Large intestine (tissue), 3 donors: ENCODE measurements around the gene SLIT1. TPM values are rescaled to one million over a fixed set of nuclear protein-coding genes. Genes with fewer than 3 reads are reported as not detected.
A peak's percentile ranks its signal among the peaks of the same experiment; 100 is the strongest.
"Not testable (repeated sequence)": the region's sequence is repeated elsewhere in the genome, so short reads cannot be mapped to it uniquely, and the experiment has no call there.

Experiments
- DNase-seq, 2 donors: peaks; one replicate each; pipeline versions ENCODE4 v3.0.0 to v3.0.0-alpha.2; 2013
- H3K27ac ChIP-seq: one replicate; pipeline ENCODE4 v1.5.1; 2013; ENCODE audit warnings: low read length
- H3K27me3 ChIP-seq: 2 replicates; pipeline ENCODE4 v1.6.1; 2013; ENCODE audit warnings: low read length; ENCODE audit not compliant: control insufficient read depth, insufficient read depth
- H3K36me3 ChIP-seq: 2 replicates; pipeline ENCODE4 v1.6.1; 2013; ENCODE audit warnings: low read length; ENCODE audit not compliant: control insufficient read depth, insufficient read depth
- H3K4me1 ChIP-seq: one replicate; pipeline ENCODE4 v1.6.1; 2013; ENCODE audit warnings: low read length; ENCODE audit not compliant: control insufficient read depth, insufficient read depth
- H3K4me3 ChIP-seq: one replicate; pipeline ENCODE4 v1.5.1; 2013; ENCODE audit warnings: low read length
- H3K9me3 ChIP-seq: one replicate; pipeline ENCODE4 v1.6.1; 2013; ENCODE audit warnings: mild to moderate bottlenecking, low read depth, low read length, moderate library complexity; ENCODE audit not compliant: control insufficient read depth
- WGBS: methylation state at CpG from one replicate; pipeline ENCODE4 v1.1.5; 2013; ENCODE audit warnings: low lambda C conversion rate; ENCODE audit not compliant: insufficient coverage; 5-methylcytosine and 5-hydroxymethylcytosine counted together
- polyA plus RNA-seq: library from polyadenylated mRNA; unstranded; fragments of 120-200 nt; gene quantifications from one replicate; pipeline ENCODE4 v1.2.1, GENCODE V29; 2013

Gene SLIT1
- polyA plus RNA-seq, 1 donor, result 1.6 TPM

DNA sequence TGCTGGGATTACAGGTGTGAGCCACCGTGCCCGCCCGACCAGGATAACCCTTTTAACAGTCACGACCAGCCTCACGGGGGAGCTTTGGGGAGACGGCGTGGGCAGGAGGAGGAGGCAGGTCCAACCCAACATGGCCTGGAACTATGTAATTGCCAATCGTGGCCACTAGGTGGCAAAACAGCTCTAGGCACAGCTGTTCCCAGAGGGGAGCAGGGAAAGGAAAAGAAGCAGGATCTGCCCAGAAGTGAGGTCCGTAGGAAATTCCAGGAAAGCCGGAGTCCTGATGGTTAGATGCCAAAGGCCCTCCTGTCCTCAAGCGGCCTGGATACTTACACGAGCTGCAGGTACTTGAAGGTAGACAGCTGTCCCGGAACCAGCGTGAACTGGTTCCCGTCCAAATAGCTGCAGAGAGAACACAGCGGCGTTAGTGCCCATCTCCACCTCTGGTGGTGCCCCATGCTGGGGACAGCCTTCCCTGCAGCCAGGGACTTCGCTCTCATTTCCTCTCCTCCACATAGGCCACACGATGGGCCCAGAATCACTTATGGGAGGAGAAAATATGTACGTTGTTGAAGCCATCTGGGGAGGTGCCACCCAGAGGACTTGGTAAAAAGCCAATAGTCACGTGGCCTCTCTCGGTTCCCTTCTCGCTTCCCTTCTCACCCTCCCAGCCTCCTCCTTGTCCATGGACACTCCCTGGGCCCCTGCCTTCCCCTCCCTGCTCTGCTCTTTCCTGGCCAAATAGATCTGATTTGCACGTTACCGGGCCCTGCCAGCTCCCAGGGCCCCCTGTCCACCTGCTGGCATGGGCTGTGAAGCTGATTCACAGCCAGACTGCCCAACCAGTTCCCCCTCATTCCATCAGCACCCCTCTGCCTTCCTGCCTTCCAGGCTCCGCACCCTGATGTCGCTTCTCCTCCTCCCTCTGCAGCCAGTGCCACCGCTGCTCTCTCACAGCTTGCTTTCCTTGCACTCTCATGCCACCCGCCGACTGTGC lies 148.1 kb downstream of the SLIT1 start:
- Histone ChIP-seq H3K27ac (no peak overlapping the region), H3K27me3 (no peaks in the 10 kb centered on the region)

DNA sequence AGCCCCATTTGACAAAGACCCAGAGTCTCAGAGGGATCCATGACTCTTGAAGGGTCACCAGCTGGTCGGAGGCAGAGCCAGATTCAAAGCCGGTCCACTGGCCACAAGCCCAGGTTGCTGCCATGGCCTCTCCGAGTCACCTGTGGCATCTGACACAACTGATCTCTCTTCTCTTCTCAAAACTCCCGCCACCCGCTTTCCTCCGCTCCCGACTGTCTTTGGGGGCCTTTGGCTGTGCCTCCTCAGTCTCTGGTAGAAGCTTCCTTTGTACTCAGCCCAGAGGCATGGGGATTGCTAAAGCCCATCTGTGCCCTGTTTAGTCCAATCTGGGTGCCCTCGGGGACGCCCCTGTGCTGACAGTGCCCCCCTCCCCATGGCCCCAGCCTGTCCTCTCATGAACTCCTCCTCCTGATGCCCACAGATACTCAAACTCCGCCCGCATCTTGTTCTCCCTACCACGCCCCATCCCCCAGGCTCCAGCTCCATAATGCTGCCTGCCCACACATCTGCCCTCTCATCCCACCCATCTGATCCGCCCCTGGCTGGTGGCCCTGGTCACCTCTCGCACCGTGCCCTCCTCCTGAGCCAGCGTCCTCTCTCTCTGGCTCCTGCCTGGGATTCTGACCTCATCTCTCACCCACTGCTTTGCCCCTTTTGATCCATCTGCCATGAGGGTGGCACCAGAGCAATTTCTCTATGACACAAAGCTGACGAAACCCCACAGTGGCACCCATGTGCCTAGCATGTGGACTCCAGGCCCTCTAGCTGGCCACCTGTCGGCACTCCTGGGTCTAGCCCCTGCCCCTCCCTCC lies 150.6 kb downstream of the SLIT1 start:
- no peak for DNase-seq
- peaks cover 4% of the 10 kb centered on the region for H3K4me1 ChIP-seq
- no peaks in the 10 kb centered on the region for H3K36me3 ChIP-seq
- no peak overlapping the region for H3K27ac ChIP-seq
- no peaks in the 10 kb centered on the region for H3K9me3 ChIP-seq
- no CpG with 5 or more reads among the region's 18 CpGs for WGBS
- H3K27me3 ChIP-seq, result no peaks in the 10 kb centered on the region
- no peak overlapping the region for H3K4me3 ChIP-seq

More for the DNA sequence above, 148.1 kb downstream of the SLIT1 start:
- Histone ChIP-seq H3K4me1 (peaks cover 4% of the 10 kb centered on the region), H3K36me3 (no peaks in the 10 kb centered on the region), H3K9me3 (no peaks in the 10 kb centered on the region), H3K4me3 (no peak overlapping the region)
- 77% methylated on average over 4 of the region's 30 CpGs for WGBS
- DNase-seq, result peak; percentile 62 to 64

DNA sequence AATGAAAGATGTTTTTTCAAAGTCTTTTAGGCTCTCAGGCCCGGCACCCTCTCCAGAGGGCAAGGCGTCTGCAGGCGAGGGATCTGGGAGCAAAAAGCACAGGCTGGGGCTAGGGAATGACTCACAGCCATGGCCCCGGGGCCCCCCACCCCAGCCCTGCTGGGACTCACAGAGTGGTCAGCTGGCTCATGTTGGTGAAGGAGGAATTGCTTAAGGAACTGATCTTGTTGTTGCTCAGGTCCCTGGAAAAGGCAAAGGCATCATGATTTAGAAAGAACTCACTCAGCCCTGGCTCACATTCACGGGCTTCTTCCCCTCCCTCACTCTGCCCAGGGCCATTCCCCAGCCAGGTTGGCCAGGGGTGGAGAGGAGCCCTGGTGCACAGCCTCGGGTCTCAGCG lies 151.5 kb downstream of the SLIT1 start:
- Histone ChIP-seq H3K27me3 (no peaks in the 10 kb centered on the region), H3K36me3 (no peaks in the 10 kb centered on the region), H3K27ac (no peak overlapping the region), H3K9me3 (no peaks in the 10 kb centered on the region), H3K4me3 (no peak overlapping the region), H3K4me1 (peaks cover 4% of the 10 kb centered on the region)
- no peak for DNase-seq
- WGBS, result no CpG with 5 or more reads among the region's 7 CpGs

DNA sequence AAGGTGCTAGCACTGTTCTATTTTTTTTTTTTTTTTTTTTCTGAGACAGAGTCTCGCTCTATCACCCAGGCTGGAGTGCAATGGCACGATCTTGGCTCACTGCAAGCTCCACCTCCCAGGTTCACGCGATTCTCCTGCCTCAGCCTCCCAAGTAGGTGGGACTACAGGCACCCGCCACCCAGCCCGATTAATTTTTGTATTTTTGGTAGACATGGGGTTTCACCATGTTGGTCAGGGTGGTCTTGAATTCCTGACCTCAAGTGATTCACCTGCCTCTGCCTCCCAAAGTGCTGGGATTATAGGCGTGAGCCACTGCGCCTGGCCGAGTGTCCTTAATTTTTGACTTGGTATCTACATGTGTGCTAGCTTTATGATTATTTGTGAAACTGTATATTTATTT lies 151.9 kb downstream of the SLIT1 start:
- not testable (repeated sequence) for H3K9me3 ChIP-seq, H3K4me1 ChIP-seq, DNase-seq, H3K4me3 ChIP-seq, H3K36me3 ChIP-seq, H3K27ac ChIP-seq, H3K27me3 ChIP-seq
- 100% methylated on average over 1 of the region's 9 CpGs for WGBS

DNA sequence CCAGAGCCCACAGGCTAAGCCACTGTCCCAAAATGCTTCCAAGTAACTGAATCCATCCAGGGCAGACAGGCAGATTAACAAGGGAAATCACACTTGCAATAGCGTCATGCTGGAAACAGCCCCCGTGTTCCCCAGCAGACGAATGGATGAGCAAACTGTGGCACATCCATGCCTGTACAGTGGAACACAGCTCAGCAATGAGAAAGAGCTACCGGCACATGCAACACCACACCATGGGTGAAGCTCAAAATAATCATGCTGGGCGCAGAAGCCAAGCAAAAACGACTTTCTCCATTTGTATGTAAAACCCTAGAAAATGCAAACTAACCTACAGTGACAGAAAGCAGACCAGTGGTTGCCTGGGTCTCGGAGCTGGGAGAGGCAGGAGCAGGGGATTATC lies 153.1 kb downstream of the SLIT1 start:
- no peaks in the 10 kb centered on the region for H3K4me1 ChIP-seq
- H3K27me3 ChIP-seq, result no peaks in the 10 kb centered on the region
- no peaks in the 10 kb centered on the region for H3K36me3 ChIP-seq
- no peak overlapping the region for H3K27ac ChIP-seq
- no peak for DNase-seq
- WGBS, result 40% methylated on average over 1 of the region's 7 CpGs
- no peak overlapping the region for H3K4me3 ChIP-seq
- no peaks in the 10 kb centered on the region for H3K9me3 ChIP-seq

DNA sequence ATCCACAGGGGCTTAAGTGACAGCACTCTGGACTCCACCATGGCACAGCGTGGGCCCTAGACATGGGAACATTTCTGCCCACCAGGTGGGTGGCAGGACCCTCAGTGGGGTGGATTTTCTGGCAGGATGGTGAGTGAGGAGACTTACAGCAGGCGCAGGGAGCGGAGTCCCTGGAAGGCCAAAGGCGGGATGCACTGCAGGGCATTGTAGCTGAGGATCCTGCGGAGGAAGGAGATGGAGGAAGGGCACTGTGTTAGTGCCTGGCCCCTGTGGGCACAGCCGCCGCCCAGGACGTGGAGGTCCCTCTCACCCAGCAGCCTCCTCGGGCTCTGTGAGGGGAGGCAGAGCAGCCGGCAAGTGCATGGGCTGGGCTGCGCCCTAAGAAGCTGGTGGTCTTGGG lies 154.3 kb downstream of the SLIT1 start:
- Histone ChIP-seq H3K27ac (no peak overlapping the region), H3K4me1 (no peaks in the 10 kb centered on the region), H3K27me3 (no peaks in the 10 kb centered on the region), H3K4me3 (no peak overlapping the region), H3K9me3 (no peaks in the 10 kb centered on the region), H3K36me3 (no peaks in the 10 kb centered on the region)
- no CpG with 5 or more reads among the region's 11 CpGs for WGBS
- no peak for DNase-seq

DNA sequence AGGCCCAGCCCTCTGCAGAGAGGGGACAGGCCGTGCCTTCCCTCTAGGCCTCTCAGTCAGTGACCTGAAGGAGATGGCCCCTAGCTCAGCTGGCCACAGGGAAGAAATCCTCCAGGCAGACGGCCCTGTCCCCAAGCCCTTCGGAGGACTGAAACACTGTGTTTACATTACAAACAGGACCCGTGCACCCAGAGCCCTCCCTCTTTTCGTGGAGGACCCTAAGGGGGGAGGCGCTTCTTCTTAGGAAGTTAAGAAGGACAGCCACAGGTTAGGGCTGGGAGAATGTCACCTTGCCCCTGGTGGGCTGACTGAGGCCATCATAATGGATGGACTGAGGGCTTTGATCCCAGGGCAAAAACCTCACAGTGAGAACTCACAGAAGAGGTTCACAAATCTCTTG lies 154.9 kb downstream of the SLIT1 start:
- H3K27ac ChIP-seq, result no peak overlapping the region
- H3K4me3 ChIP-seq, result no peak overlapping the region
- H3K27me3 ChIP-seq, result no peaks in the 10 kb centered on the region
- H3K4me1 ChIP-seq, result no peaks in the 10 kb centered on the region
- DNase-seq, result no peak
- H3K36me3 ChIP-seq, result no peaks in the 10 kb centered on the region
- H3K9me3 ChIP-seq, result no peaks in the 10 kb centered on the region
- no CpG with 5 or more reads among the region's 6 CpGs for WGBS

DNA sequence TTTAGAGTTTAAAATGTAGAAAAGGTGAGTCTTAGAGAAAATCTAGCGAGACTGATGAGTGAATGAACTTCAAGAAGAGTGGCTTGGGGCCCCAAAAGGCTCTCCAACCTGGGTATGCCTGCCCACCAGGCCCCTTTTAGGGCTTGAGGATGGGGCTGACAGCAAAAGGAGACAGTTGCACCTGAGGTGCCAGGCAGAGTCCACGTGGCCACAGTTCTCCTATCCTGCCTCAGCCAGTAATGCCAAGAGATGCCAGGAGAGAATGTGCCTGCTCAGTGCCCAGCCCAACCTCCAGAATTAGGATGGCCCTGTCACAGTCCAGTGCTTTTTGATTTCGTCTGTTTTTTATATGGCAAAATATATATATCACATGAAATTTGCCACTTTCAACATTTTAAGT lies 156.5 kb downstream of the SLIT1 start:
- WGBS, result 100% methylated on average over 1 of the region's 3 CpGs
- Histone ChIP-seq H3K4me1 (peaks cover 1% of the 10 kb centered on the region), H3K27me3 (no peaks in the 10 kb centered on the region), H3K27ac (no peak overlapping the region), H3K4me3 (no peak overlapping the region), H3K9me3 (no peaks in the 10 kb centered on the region), H3K36me3 (no peaks in the 10 kb centered on the region)
- DNase-seq, result no peak

DNA sequence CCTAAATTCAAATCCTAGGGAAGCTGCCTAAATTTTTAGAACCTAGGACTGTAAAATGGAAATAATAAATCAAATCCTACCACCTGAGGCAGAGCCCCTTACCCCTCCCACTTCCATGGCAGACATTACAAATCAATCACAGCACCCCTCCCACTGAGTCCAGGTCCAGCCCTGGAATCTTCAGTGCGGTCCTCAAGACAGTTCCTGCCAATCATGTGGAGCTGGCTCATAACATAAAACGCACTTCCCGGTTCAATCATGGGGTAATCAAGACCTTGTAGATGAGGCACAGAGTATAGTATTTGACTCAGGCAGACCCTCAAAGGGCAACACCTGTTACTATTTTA lies 157.0 kb downstream of the SLIT1 start:
- H3K4me1 ChIP-seq, result peaks cover 6% of the 10 kb centered on the region
- no peaks in the 10 kb centered on the region for H3K36me3 ChIP-seq
- no peak overlapping the region for H3K27ac ChIP-seq
- WGBS, result no CpG with 5 or more reads among the region's 3 CpGs
- no peak for DNase-seq
- no peaks in the 10 kb centered on the region for H3K27me3 ChIP-seq
- no peaks in the 10 kb centered on the region for H3K9me3 ChIP-seq
- no peak overlapping the region for H3K4me3 ChIP-seq

DNA sequence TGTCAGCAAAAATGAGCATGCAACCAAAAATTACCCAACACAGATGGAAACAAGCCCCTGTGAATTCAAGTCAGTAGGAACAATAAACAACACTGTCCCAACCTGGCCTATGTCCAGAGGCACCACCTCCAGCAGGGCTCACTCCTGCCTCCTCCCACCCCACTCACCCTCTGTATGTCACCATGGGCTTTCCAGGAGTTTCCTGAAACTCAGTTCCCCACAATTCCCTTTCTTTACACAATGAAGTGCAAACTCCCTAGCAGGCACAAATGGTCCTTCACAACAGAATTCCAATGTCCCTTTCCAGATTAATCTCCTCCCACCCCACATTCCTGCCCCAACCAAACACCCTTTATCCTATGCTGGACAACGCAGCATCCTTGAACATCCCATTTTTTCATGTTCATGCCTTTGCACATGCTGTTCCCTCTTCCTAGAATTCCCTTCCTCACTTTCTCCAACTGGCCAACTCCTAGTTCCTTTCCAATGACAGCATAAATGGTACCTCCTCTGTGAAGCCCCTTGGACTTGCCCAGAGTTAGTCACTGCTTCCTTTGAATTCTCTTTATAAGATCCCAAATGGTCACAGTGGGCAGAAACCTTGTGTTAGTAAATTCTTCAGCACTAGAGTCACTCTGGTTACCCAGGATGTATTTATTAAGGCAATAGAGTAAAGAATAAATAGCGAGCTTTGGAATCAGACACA lies 157.5 kb downstream of the SLIT1 start:
- Histone ChIP-seq H3K4me1 (peaks cover 7% of the 10 kb centered on the region), H3K36me3 (no peaks in the 10 kb centered on the region), H3K27me3 (no peaks in the 10 kb centered on the region), H3K9me3 (no peaks in the 10 kb centered on the region), H3K4me3 (no peak overlapping the region), H3K27ac (no peak overlapping the region)
- 100% methylated on average over 1 of the region's 2 CpGs for WGBS
- no peak for DNase-seq
